Measurements from ENCODE around the gene POLE. TPM values are rescaled to one million over a fixed set of nuclear protein-coding genes. Genes with fewer than 3 reads are reported as not detected.
A peak's percentile ranks its signal among the peaks of the same experiment; 100 is the strongest.

The POLE gene
- total RNA-seq, 1 experiment from 2014 or later, result 144 TPM

DNA sequence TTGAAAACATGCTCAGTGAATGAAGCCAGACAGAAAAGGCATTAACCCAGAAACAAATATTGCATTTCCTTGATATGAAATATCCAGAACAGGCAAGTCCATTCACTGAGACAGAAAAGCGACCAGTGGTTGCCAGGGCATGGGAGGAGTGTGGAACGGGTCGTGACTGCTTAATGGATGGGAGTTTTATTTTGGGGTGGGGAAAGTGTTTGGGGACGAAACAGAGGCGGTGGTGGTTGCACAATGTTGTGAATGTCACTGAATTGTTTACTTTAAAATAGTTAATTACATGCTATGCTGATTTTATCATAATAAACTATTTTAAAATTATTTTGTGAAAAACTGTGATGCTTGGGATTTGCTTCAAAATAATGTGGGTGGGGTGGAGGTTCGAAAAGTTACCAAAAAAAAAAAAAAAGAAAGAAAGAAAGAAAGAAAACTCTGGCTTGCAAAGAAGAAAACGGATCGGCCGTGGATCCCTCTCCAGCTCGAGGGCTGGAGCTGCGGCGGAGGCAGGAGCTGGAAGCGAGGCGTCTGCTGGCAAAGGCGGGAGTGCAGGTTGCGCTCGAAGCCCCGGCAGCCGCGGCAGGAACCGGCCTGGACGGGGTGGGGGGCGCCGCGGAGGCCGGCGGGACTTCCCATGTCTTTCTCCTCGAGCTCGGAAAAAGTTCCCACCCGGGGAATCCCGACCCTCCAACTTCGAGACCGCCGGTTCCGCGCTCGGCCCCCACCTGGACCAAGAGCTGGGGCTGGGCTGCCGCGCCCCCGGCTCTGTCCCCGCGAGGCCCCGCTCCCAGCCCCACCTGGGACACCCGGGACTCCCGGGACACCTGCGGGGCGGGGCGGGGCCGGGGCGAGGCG is 69.1 kb downstream of the POLE start (continued):
- TF ChIP-seq, protein P1, sequence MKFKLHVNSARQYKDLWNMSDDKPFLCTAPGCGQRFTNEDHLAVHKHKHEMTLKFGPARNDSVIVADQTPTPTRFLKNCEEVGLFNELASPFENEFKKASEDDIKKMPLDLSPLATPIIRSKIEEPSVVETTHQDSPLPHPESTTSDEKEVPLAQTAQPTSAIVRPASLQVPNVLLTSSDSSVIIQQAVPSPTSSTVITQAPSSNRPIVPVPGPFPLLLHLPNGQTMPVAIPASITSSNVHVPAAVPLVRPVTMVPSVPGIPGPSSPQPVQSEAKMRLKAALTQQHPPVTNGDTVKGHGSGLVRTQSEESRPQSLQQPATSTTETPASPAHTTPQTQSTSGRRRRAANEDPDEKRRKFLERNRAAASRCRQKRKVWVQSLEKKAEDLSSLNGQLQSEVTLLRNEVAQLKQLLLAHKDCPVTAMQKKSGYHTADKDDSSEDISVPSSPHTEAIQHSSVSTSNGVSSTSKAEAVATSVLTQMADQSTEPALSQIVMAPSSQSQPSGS (CRISPR knock-in tag; IDR thresholded peaks at IDR 0.05; ENCODE audit: borderline replicate concordance, low read depth), result no peak
- TF ChIP-seq, protein P2, sequence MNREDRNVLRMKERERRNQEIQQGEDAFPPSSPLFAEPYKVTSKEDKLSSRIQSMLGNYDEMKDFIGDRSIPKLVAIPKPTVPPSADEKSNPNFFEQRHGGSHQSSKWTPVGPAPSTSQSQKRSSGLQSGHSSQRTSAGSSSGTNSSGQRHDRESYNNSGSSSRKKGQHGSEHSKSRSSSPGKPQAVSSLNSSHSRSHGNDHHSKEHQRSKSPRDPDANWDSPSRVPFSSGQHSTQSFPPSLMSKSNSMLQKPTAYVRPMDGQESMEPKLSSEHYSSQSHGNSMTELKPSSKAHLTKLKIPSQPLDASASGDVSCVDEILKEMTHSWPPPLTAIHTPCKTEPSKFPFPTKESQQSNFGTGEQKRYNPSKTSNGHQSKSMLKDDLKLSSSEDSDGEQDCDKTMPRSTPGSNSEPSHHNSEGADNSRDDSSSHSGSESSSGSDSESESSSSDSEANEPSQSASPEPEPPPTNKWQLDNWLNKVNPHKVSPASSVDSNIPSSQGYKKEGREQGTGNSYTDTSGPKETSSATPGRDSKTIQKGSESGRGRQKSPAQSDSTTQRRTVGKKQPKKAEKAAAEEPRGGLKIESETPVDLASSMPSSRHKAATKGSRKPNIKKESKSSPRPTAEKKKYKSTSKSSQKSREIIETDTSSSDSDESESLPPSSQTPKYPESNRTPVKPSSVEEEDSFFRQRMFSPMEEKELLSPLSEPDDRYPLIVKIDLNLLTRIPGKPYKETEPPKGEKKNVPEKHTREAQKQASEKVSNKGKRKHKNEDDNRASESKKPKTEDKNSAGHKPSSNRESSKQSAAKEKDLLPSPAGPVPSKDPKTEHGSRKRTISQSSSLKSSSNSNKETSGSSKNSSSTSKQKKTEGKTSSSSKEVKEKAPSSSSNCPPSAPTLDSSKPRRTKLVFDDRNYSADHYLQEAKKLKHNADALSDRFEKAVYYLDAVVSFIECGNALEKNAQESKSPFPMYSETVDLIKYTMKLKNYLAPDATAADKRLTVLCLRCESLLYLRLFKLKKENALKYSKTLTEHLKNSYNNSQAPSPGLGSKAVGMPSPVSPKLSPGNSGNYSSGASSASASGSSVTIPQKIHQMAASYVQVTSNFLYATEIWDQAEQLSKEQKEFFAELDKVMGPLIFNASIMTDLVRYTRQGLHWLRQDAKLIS (CRISPR knock-in tag; IDR thresholded peaks at IDR 0.05; ENCODE audit: borderline replicate concordance), result no peak
- TF ChIP-seq CREM (CRISPR knock-in tag; IDR thresholded peaks at IDR 0.05) (no peak), ETV6 (CRISPR knock-in tag; IDR thresholded peaks at IDR 0.05) (no peak), JAZF1 (CRISPR knock-in tag; IDR thresholded peaks at IDR 0.05) (no peak), HMGA2 (CRISPR knock-in tag; IDR thresholded peaks at IDR 0.05) (no peak), KAT7 (CRISPR knock-in tag; IDR thresholded peaks at IDR 0.05; ENCODE audit: borderline replicate concordance) (no peak), SMAD3 (CRISPR knock-in tag; IDR thresholded peaks at IDR 0.05; ENCODE audit: borderline replicate concordance) (no peak), NFYB (CRISPR knock-in tag; conservative IDR thresholded peaks at IDR 0.05; ENCODE audit: low read depth) (no peak), SP1 (CRISPR knock-in tag; conservative IDR thresholded peaks at IDR 0.05) (0 out of 2 replicates have a peak, but pooled peaks have one; percentile 28), MXD4 (CRISPR knock-in tag; IDR thresholded peaks at IDR 0.05; ENCODE audit: borderline replicate concordance) (no peak), ELF4 (CRISPR knock-in tag; IDR thresholded peaks at IDR 0.05; ENCODE audit: low read depth) (no peak), NFE2L1 (CRISPR knock-in tag; IDR thresholded peaks at IDR 0.05) (0 out of 2 replicates have a peak, but pooled peaks have one; percentile 49), GTF2I (CRISPR knock-in tag; conservative IDR thresholded peaks at IDR 0.05) (no peak), FOXK1 (CRISPR knock-in tag; IDR thresholded peaks at IDR 0.05) (0 out of 2 replicates have a peak, but pooled peaks have one; percentile 34), SOX15 (CRISPR knock-in tag; IDR thresholded peaks at IDR 0.05) (no peak), CBFB (CRISPR knock-in tag; IDR thresholded peaks at IDR 0.05; ENCODE audit: low read depth) (no peak), EMX1 (CRISPR knock-in tag; IDR thresholded peaks at IDR 0.05) (no peak)
- TF ChIP-seq, protein P3, sequence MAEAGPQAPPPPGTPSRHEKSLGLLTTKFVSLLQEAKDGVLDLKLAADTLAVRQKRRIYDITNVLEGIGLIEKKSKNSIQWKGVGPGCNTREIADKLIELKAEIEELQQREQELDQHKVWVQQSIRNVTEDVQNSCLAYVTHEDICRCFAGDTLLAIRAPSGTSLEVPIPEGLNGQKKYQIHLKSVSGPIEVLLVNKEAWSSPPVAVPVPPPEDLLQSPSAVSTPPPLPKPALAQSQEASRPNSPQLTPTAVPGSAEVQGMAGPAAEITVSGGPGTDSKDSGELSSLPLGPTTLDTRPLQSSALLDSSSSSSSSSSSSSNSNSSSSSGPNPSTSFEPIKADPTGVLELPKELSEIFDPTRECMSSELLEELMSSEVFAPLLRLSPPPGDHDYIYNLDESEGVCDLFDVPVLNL (CRISPR knock-in tag; IDR thresholded peaks at IDR 0.05; ENCODE audit: borderline replicate concordance, low read depth), result no peak
- TF ChIP-seq, protein P4, sequence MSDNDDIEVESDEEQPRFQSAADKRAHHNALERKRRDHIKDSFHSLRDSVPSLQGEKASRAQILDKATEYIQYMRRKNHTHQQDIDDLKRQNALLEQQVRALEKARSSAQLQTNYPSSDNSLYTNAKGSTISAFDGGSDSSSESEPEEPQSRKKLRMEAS (CRISPR knock-in tag; IDR thresholded peaks at IDR 0.05), result peak; percentile 75; the same call in 1 of the 2 replicates
- TF ChIP-seq, protein P5, sequence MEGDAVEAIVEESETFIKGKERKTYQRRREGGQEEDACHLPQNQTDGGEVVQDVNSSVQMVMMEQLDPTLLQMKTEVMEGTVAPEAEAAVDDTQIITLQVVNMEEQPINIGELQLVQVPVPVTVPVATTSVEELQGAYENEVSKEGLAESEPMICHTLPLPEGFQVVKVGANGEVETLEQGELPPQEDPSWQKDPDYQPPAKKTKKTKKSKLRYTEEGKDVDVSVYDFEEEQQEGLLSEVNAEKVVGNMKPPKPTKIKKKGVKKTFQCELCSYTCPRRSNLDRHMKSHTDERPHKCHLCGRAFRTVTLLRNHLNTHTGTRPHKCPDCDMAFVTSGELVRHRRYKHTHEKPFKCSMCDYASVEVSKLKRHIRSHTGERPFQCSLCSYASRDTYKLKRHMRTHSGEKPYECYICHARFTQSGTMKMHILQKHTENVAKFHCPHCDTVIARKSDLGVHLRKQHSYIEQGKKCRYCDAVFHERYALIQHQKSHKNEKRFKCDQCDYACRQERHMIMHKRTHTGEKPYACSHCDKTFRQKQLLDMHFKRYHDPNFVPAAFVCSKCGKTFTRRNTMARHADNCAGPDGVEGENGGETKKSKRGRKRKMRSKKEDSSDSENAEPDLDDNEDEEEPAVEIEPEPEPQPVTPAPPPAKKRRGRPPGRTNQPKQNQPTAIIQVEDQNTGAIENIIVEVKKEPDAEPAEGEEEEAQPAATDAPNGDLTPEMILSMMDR (IDR thresholded peaks at IDR 0.05), result no peak
- TF ChIP-seq, protein P6, sequence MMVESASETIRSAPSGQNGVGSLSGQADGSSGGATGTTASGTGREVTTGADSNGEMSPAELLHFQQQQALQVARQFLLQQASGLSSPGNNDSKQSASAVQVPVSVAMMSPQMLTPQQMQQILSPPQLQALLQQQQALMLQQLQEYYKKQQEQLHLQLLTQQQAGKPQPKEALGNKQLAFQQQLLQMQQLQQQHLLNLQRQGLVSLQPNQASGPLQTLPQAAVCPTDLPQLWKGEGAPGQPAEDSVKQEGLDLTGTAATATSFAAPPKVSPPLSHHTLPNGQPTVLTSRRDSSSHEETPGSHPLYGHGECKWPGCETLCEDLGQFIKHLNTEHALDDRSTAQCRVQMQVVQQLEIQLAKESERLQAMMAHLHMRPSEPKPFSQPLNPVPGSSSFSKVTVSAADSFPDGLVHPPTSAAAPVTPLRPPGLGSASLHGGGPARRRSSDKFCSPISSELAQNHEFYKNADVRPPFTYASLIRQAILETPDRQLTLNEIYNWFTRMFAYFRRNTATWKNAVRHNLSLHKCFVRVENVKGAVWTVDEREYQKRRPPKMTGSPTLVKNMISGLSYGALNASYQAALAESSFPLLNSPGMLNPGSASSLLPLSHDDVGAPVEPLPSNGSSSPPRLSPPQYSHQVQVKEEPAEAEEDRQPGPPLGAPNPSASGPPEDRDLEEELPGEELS (CRISPR knock-in tag; IDR thresholded peaks at IDR 0.05), result no peak
- TF ChIP-seq, protein P7, sequence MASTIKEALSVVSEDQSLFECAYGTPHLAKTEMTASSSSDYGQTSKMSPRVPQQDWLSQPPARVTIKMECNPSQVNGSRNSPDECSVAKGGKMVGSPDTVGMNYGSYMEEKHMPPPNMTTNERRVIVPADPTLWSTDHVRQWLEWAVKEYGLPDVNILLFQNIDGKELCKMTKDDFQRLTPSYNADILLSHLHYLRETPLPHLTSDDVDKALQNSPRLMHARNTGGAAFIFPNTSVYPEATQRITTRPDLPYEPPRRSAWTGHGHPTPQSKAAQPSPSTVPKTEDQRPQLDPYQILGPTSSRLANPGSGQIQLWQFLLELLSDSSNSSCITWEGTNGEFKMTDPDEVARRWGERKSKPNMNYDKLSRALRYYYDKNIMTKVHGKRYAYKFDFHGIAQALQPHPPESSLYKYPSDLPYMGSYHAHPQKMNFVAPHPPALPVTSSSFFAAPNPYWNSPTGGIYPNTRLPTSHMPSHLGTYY (CRISPR knock-in tag; IDR thresholded peaks at IDR 0.05), result no peak
- TF ChIP-seq, protein P8, sequence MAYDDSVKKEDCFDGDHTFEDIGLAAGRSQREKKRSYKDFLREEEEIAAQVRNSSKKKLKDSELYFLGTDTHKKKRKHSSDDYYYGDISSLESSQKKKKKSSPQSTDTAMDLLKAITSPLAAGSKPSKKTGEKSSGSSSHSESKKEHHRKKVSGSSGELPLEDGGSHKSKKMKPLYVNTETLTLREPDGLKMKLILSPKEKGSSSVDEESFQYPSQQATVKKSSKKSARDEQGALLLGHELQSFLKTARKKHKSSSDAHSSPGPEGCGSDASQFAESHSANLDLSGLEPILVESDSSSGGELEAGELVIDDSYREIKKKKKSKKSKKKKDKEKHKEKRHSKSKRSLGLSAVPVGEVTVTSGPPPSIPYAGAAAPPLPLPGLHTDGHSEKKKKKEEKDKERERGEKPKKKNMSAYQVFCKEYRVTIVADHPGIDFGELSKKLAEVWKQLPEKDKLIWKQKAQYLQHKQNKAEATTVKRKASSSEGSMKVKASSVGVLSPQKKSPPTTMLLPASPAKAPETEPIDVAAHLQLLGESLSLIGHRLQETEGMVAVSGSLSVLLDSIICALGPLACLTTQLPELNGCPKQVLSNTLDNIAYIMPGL (CRISPR knock-in tag; IDR thresholded peaks at IDR 0.05), result 0 out of 2 replicates have a peak, but pooled peaks have one; percentile 29

Data from WTC11 (cell line).